ENCODE measurements around the gene CREB5. TPM values are rescaled to one million over a fixed set of nuclear protein-coding genes. Genes with fewer than 3 reads are reported as not detected.

CREB5 gene
- polyA plus RNA-seq, 1 donor from 2014 or later, result 3.7 TPM

DNA sequence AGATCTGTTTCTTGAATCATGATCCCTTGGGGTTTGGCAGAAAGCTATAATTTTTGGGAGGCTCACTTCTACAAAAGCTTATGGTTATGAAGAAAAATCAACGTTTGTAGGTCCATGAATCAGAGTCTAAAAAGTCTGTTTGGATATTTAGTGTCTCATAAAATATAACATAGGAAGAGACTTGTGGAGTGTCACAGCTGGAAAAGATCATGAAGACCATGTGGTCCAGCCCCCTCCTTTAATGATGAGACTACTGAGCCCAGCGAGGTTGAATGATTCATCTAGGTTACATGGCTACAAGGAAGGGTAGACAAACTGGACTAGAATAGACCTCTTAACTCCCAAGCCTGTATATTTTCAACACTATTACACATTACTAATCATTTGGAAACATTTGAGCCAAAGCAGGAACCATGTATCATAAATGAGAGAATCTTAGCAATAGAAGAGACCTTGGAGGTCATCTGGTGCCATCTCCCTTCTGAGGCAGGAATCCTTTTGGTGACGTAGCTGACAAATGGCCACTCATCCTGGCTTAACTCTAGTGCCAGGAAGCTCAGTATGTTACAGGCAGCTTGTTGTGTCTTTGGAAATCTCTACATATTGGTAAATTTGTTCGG lies 152.5 kb downstream of the CREB5 start:
- no peak overlapping the region for H3K4me3 ChIP-seq (ENCODE audit: low read length)
- no peaks in the 10 kb centered on the region for H3K9me2 ChIP-seq (ENCODE audit: insufficient read depth, low read length)
- no peak for TF ChIP-seq MXI1 (conservative IDR thresholded peaks at IDR 0.05; ENCODE audit: poor library complexity, severe bottlenecking)
- no peak for TF ChIP-seq TAF1 (IDR thresholded peaks at IDR 0.05; ENCODE audit: low read depth)
- TF ChIP-seq POLR2AphosphoS5 (IDR thresholded peaks at IDR 0.05), result no peak
- TF ChIP-seq, protein P1, sequence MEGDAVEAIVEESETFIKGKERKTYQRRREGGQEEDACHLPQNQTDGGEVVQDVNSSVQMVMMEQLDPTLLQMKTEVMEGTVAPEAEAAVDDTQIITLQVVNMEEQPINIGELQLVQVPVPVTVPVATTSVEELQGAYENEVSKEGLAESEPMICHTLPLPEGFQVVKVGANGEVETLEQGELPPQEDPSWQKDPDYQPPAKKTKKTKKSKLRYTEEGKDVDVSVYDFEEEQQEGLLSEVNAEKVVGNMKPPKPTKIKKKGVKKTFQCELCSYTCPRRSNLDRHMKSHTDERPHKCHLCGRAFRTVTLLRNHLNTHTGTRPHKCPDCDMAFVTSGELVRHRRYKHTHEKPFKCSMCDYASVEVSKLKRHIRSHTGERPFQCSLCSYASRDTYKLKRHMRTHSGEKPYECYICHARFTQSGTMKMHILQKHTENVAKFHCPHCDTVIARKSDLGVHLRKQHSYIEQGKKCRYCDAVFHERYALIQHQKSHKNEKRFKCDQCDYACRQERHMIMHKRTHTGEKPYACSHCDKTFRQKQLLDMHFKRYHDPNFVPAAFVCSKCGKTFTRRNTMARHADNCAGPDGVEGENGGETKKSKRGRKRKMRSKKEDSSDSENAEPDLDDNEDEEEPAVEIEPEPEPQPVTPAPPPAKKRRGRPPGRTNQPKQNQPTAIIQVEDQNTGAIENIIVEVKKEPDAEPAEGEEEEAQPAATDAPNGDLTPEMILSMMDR (IDR thresholded peaks at IDR 0.05; ENCODE audit: poor library complexity, severe bottlenecking), result no peak
- TF ChIP-seq SMC3 (conservative IDR thresholded peaks at IDR 0.05; ENCODE audit: poor library complexity), result no peak
- TF ChIP-seq EP300 (conservative IDR thresholded peaks at IDR 0.05; ENCODE audit: poor library complexity, severe bottlenecking), result no peak
- no peak for TF ChIP-seq RAD21 (conservative IDR thresholded peaks at IDR 0.05)
- H3K79me2 ChIP-seq (replicated peaks; ENCODE audit: insufficient read depth, low read length), result no peaks in the 10 kb centered on the region
- H4K20me1 ChIP-seq (ENCODE audit: insufficient read depth), result no peaks in the 10 kb centered on the region
- H3K4me2 ChIP-seq (ENCODE audit: low read length), result no peak overlapping the region
- H3K27me3 ChIP-seq (ENCODE audit: insufficient read depth, low read depth, low read length), result no peaks in the 10 kb centered on the region
- H3K9me3 ChIP-seq (ENCODE audit: low read length), result no peaks in the 10 kb centered on the region
- H3K9ac ChIP-seq (ENCODE audit: low read length), result no peak overlapping the region
- H3F3A ChIP-seq (ENCODE audit: insufficient read depth, low read length, poor library complexity, severe bottlenecking), result no peaks in the 10 kb centered on the region
- H3K36me3 ChIP-seq (ENCODE audit: insufficient read depth, low read length), result no peaks in the 10 kb centered on the region
- H2AFZ ChIP-seq (ENCODE audit: low read depth, low read length), result no peak overlapping the region
- no peak overlapping the region for H3K27ac ChIP-seq (ENCODE audit: low read length)

DNA sequence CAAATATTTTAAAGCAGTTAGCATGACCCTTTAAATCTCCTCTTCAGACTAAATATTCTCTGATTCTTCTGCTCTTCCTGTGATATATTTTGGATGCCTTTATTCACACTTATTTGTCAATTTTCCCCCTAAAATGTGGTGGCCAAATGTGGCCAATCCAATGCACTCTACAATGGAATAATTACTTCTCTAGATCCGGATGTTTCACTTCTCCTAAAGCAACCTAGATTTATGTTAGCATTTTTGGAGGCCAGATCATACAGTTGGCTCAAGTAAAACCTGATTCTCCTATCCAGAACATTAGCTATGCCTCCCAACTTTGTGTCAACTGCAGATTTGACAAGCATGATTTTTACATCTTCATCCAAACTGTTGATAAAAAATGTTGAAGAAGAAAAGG lies 153.7 kb downstream of the CREB5 start:
- TF ChIP-seq TAF1 (IDR thresholded peaks at IDR 0.05; ENCODE audit: low read depth) (no peak), EP300 (conservative IDR thresholded peaks at IDR 0.05; ENCODE audit: poor library complexity, severe bottlenecking) (no peak), SMC3 (conservative IDR thresholded peaks at IDR 0.05; ENCODE audit: poor library complexity) (no peak), RAD21 (conservative IDR thresholded peaks at IDR 0.05) (no peak), POLR2AphosphoS5 (IDR thresholded peaks at IDR 0.05) (no peak), MXI1 (conservative IDR thresholded peaks at IDR 0.05; ENCODE audit: poor library complexity, severe bottlenecking) (no peak), EZH2 (IDR thresholded peaks at IDR 0.05; ENCODE audit: borderline replicate concordance, insufficient read depth, low read length, poor library complexity, severe bottlenecking) (no peak)
- TF ChIP-seq, protein P1 (IDR thresholded peaks at IDR 0.05; ENCODE audit: poor library complexity, severe bottlenecking), result no peak
- TF ChIP-seq, protein P2, sequence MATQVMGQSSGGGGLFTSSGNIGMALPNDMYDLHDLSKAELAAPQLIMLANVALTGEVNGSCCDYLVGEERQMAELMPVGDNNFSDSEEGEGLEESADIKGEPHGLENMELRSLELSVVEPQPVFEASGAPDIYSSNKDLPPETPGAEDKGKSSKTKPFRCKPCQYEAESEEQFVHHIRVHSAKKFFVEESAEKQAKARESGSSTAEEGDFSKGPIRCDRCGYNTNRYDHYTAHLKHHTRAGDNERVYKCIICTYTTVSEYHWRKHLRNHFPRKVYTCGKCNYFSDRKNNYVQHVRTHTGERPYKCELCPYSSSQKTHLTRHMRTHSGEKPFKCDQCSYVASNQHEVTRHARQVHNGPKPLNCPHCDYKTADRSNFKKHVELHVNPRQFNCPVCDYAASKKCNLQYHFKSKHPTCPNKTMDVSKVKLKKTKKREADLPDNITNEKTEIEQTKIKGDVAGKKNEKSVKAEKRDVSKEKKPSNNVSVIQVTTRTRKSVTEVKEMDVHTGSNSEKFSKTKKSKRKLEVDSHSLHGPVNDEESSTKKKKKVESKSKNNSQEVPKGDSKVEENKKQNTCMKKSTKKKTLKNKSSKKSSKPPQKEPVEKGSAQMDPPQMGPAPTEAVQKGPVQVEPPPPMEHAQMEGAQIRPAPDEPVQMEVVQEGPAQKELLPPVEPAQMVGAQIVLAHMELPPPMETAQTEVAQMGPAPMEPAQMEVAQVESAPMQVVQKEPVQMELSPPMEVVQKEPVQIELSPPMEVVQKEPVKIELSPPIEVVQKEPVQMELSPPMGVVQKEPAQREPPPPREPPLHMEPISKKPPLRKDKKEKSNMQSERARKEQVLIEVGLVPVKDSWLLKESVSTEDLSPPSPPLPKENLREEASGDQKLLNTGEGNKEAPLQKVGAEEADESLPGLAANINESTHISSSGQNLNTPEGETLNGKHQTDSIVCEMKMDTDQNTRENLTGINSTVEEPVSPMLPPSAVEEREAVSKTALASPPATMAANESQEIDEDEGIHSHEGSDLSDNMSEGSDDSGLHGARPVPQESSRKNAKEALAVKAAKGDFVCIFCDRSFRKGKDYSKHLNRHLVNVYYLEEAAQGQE (IDR thresholded peaks at IDR 0.05; ENCODE audit: borderline replicate concordance), result no peak

More for the DNA sequence above, 153.7 kb downstream of the CREB5 start:
- H3K79me2 ChIP-seq (replicated peaks; ENCODE audit: insufficient read depth, low read length), result no peaks in the 10 kb centered on the region
- H4K20me1 ChIP-seq (ENCODE audit: insufficient read depth), result no peaks in the 10 kb centered on the region
- no peak overlapping the region for H3K9ac ChIP-seq (ENCODE audit: low read length)
- H3F3A ChIP-seq (ENCODE audit: insufficient read depth, low read length, poor library complexity, severe bottlenecking), result no peaks in the 10 kb centered on the region
- no peaks in the 10 kb centered on the region for H3K36me3 ChIP-seq (ENCODE audit: insufficient read depth, low read length)
- H3K4me2 ChIP-seq (ENCODE audit: low read length), result no peak overlapping the region
- no peak overlapping the region for H3K4me3 ChIP-seq (ENCODE audit: low read length)
- no peak overlapping the region for H3K27ac ChIP-seq (ENCODE audit: low read length)
- H2AFZ ChIP-seq (ENCODE audit: low read depth, low read length), result no peak overlapping the region
- no peaks in the 10 kb centered on the region for H3K27me3 ChIP-seq (ENCODE audit: insufficient read depth, low read depth, low read length)
- no peaks in the 10 kb centered on the region for H3K9me3 ChIP-seq (ENCODE audit: low read length)
- H3K9me2 ChIP-seq (ENCODE audit: insufficient read depth, low read length), result no peaks in the 10 kb centered on the region
